ENCODE measurements around the gene SLC43A3. TPM values are rescaled to one million over a fixed set of nuclear protein-coding genes. Genes with fewer than 3 reads are reported as not detected.

The SLC43A3 gene
- total RNA-seq, 1 donor from 2014 or later = 211 TPM

GRCh38 chr11:57419146-57419545 lies 7.8 kb downstream of the SLC43A3 start:
- intact Hi-C loops (cut with DNase I) = no loop called here
- no peak for DNase-seq (ENCODE audit: low spot score in 2 of 2)
- Histone ChIP-seq H3K27me3 (no peaks in the 10 kb centered on the region), H3K9me3 (no peaks in the 10 kb centered on the region), H3K27ac (no peak overlapping the region), H3K4me1 (peaks cover 0 to 5% of the 10 kb centered on the region in 2 donors), H3K36me3 (peaks cover 45 to 85% of the 10 kb centered on the region in 2 donors), H3K4me3 (no peak overlapping the region)
- TF ChIP-seq, protein P1, sequence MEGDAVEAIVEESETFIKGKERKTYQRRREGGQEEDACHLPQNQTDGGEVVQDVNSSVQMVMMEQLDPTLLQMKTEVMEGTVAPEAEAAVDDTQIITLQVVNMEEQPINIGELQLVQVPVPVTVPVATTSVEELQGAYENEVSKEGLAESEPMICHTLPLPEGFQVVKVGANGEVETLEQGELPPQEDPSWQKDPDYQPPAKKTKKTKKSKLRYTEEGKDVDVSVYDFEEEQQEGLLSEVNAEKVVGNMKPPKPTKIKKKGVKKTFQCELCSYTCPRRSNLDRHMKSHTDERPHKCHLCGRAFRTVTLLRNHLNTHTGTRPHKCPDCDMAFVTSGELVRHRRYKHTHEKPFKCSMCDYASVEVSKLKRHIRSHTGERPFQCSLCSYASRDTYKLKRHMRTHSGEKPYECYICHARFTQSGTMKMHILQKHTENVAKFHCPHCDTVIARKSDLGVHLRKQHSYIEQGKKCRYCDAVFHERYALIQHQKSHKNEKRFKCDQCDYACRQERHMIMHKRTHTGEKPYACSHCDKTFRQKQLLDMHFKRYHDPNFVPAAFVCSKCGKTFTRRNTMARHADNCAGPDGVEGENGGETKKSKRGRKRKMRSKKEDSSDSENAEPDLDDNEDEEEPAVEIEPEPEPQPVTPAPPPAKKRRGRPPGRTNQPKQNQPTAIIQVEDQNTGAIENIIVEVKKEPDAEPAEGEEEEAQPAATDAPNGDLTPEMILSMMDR (IDR thresholded peaks at IDR 0.05) = no peak

GRCh38 chr11:57418131-57418530 lies 8.8 kb downstream of the SLC43A3 start:
- H3K36me3 ChIP-seq = peaks cover 56 to 91% of the 10 kb centered on the region in 2 donors
- no peaks in the 10 kb centered on the region for H3K27me3 ChIP-seq
- no peak for DNase-seq (ENCODE audit: low spot score in 2 of 2)
- no peak overlapping the region for H3K27ac ChIP-seq
- no peak overlapping the region for H3K4me3 ChIP-seq
- no peaks in the 10 kb centered on the region for H3K9me3 ChIP-seq
- TF ChIP-seq, protein P1 (IDR thresholded peaks at IDR 0.05) = no peak
- H3K4me1 ChIP-seq = no peaks in the 10 kb centered on the region
- intact Hi-C loops (cut with DNase I) = no loop called here

DNA sequence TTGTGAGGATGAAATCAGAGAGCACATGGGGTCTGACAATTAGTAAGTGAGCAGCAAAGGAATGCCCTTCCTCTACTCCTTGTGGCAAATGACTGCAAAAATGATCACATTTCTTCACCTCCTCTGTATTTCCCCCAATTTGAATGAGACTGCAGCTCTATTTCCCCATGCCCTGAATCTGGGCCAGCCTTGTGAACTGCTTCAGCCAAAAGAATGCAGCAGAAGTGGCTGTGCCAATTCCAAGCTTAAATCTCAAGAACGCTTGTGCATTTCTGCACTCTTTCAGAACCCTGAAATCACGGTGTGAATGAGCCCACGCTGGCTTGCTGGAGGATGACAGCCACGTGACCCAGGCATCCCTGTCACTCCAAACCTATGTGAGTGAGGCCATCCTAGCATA lies 9.9 kb downstream of the SLC43A3 start:
- Histone ChIP-seq H3K27me3 (no peaks in the 10 kb centered on the region), H3K4me1 (no peaks in the 10 kb centered on the region), H3K36me3 (peaks cover 61 to 92% of the 10 kb centered on the region in 2 donors), H3K27ac (no peak overlapping the region), H3K9me3 (no peaks in the 10 kb centered on the region), H3K4me3 (no peak overlapping the region)
- TF ChIP-seq, protein P1 (IDR thresholded peaks at IDR 0.05) = no peak
- intact Hi-C loops (cut with DNase I) = no loop called here
- DNase-seq (ENCODE audit: low spot score in 2 of 2) = peak in 1 of 2 donors; percentile 75

GRCh38 chr11:57416436-57416835 lies 10.5 kb downstream of the SLC43A3 start:
- intact Hi-C loops (cut with DNase I) = no loop called here
- Histone ChIP-seq H3K27me3 (no peaks in the 10 kb centered on the region), H3K4me1 (no peaks in the 10 kb centered on the region), H3K27ac (no peak overlapping the region), H3K4me3 (no peak overlapping the region), H3K36me3 (peaks cover 64 to 92% of the 10 kb centered on the region in 2 donors), H3K9me3 (no peaks in the 10 kb centered on the region)
- TF ChIP-seq, protein P1 (IDR thresholded peaks at IDR 0.05) = no peak
- no peak for DNase-seq (ENCODE audit: low spot score in 2 of 2)

DNA sequence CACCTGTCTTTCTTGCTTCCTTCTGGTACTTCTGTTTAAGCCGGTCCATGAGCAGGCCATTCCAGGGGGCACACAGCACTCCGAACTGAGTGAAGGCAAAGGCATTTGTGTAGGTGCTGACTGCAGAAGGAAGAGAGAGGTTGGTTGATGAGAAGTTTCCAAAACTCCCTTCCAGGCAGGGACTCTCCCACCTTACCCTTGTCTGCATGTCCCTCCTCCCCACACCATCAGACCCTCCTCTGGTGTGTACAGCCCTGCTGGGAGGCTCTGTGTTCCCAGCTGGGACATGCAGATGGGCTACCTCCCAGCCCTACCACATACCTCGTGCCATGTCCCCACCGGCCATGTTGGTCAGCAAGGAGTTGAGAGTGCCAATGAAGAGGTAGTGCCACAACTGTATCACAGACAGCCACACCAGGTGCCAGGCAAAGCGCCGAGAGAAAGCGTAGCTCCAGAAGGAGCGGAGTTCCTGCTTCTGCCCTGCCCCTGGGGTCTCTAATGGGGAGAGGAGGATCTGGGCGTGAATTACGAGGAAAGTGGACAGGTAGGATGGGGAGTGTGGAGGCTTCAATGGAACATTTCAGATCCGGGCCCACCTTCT lies 12.2 kb downstream of the SLC43A3 start:
- Histone ChIP-seq H3K4me1 (no peaks in the 10 kb centered on the region), H3K27me3 (no peaks in the 10 kb centered on the region), H3K9me3 (no peaks in the 10 kb centered on the region), H3K36me3 (peaks cover 71 to 94% of the 10 kb centered on the region in 2 donors), H3K27ac (no peak overlapping the region), H3K4me3 (no peak overlapping the region)
- DNase-seq (ENCODE audit: low spot score in 2 of 2) = no peak
- TF ChIP-seq, protein P1 (IDR thresholded peaks at IDR 0.05) = no peak
- intact Hi-C loops (cut with DNase I) = no loop called here

DNA sequence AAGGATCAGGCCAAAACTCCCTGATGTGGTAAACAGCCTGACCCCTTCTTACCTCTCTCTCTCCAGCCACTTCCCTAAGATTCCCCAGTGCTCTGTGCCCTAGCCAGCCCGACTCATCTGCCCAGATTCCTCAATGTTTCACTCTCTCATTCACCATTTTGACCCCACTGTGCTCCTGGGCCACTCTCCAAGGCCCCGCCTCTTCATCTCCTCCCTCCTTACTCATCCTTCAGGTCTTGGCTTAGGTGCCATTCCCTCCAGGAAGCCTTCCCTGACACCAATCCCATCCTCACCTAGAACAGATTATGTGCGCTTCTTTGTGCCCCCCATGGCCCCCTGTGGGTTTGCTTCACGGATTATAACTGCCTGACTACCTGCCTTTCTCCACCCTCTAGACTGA lies 13.2 kb downstream of the SLC43A3 start:
- H3K36me3 ChIP-seq = peaks cover 80 to 97% of the 10 kb centered on the region in 2 donors
- no peaks in the 10 kb centered on the region for H3K4me1 ChIP-seq
- H3K27me3 ChIP-seq = no peaks in the 10 kb centered on the region
- TF ChIP-seq, protein P1 (IDR thresholded peaks at IDR 0.05) = no peak
- intact Hi-C loops (cut with DNase I) = no loop called here
- H3K27ac ChIP-seq = no peak overlapping the region
- H3K9me3 ChIP-seq = no peaks in the 10 kb centered on the region
- H3K4me3 ChIP-seq = no peak overlapping the region
- no peak for DNase-seq (ENCODE audit: low spot score in 2 of 2)
